H1 (cell line): ENCODE data around the gene SLC9B2. TPM values are rescaled to one million over a fixed set of nuclear protein-coding genes. Genes with fewer than 3 reads are reported as not detected.

Experiments used
- ASH2L ChIP-seq: fragments of 200-600, 300-600 bp; sonication (generic); IDR thresholded peaks from one replicate; pipeline ENCODE4 v1.7.1; 2017; ENCODE audit warnings: low read length
- BRCA1 ChIP-seq: IDR thresholded peaks from 2 replicates; pipeline ENCODE4 v1.6.1; 2012; ENCODE audit warnings: low read depth, low read length, improper control_type of control experiment
- CREB1 ChIP-seq: IDR thresholded peaks from 2 replicates; pipeline ENCODE4 v1.6.1; 2012; ENCODE audit warnings: inconsistent platforms
- POU5F1 ChIP-seq: IDR thresholded peaks from 2 replicates; pipeline ENCODE4 v1.6.1; 2011; ENCODE audit warnings: low read depth, mild to moderate bottlenecking, low read length, moderate library complexity
- SP2 ChIP-seq: IDR thresholded peaks from 2 replicates; pipeline ENCODE4 v1.6.1; 2012; ENCODE audit warnings: mild to moderate bottlenecking, low read length, inconsistent platforms
- polyA plus RNA-seq, 7 experiments: library from polyadenylated mRNA; depleted of rRNA in 3 of 7; stranded (reverse) in 5 of 7; unstranded in 2 of 7; fragments of >200 nt in 5 of 7; fragments of 200-250 nt in 2 of 7; gene quantifications; 1 replicate in 5 of 7; 2 replicates in 1 of 7; 4 replicates in 1 of 7; pipeline versions ENCODE4 v1.2.1 to v1.2.3, GENCODE V29; 2011 to 2013; ENCODE audit warnings: missing spikeins in 2 of 7, mixed read lengths in 2 of 7
- total RNA-seq: library from RNA; stranded (reverse); fragmentation: NEBNext Ultra II Directional; extraction: Animal tissue kit (Norgen Biotek cat#: 25700); gene quantifications from 2 replicates; pipeline ENCODE4 v1.2.1, GENCODE V29; 2021
- TF ChIP-seq, protein P1 (sequence below), 3 experiments: IDR thresholded peaks; 1 replicate in 2 of 3; 2 replicates in 1 of 3; pipeline versions ENCODE4 v1.5.1 to v1.6.1; 2011; ENCODE audit warnings: low read length in 3 of 3, mild to moderate bottlenecking in 3 of 3, inconsistent platforms in 2 of 3, low read depth in 1 of 3, moderate library complexity in 1 of 3; ENCODE audit not compliant: insufficient read depth in 1 of 3; ENCODE audit errors: control extremely low read depth in 1 of 3

The SLC9B2 gene
- total and polyA plus RNA-seq, 2 of the 8 experiments (the other 6 are each of a cell fraction or from before 2014, with no cell fraction given): 3.2 to 5.2 TPM

DNA sequence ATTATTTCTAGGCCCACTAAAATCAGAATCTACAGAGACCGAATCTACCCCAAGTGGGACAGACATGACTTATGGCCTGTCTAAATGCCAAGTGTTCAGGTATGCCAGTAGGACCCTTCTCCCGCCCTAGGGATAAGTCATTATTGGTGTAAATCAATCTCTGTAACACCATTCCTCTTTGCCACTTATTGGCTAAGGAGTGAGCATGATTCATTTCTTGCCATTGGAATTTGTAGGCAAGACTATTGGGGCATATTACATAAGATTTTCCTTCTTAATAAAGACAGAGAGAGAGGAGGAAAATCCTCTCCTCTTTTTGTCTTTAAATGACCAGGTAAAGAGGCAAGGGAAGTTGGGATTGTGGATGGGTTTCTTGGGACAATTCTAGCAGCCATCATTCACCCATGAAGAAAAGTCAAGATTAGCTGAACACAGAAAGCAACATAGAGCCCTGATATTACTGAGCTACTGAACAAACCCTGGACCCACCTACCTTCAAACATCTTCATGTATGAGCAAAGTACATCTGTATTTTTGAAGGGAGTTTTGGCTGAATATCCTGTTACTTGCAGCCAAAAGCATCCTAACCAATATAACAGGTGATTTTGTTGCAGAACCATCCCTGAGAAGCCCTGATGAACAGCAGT is 2.6 kb downstream of the SLC9B2 start (continued):
- TF ChIP-seq, protein P1, sequence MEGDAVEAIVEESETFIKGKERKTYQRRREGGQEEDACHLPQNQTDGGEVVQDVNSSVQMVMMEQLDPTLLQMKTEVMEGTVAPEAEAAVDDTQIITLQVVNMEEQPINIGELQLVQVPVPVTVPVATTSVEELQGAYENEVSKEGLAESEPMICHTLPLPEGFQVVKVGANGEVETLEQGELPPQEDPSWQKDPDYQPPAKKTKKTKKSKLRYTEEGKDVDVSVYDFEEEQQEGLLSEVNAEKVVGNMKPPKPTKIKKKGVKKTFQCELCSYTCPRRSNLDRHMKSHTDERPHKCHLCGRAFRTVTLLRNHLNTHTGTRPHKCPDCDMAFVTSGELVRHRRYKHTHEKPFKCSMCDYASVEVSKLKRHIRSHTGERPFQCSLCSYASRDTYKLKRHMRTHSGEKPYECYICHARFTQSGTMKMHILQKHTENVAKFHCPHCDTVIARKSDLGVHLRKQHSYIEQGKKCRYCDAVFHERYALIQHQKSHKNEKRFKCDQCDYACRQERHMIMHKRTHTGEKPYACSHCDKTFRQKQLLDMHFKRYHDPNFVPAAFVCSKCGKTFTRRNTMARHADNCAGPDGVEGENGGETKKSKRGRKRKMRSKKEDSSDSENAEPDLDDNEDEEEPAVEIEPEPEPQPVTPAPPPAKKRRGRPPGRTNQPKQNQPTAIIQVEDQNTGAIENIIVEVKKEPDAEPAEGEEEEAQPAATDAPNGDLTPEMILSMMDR (IDR thresholded peaks at IDR 0.05; ENCODE audit: control extremely low read depth in 1 of 3, insufficient read depth in 1 of 3, low read depth in 1 of 3, low read length in 3 of 3): no peak
- TF ChIP-seq SP2: no peak
- TF ChIP-seq POU5F1: no peak
- TF ChIP-seq ASH2L: no peak
- no peak for TF ChIP-seq CREB1
- TF ChIP-seq BRCA1: no peak
